Bone marrow (tissue), 2 donors: Measurements from ENCODE around the gene HSFX4.
"Not testable (repeated sequence)": the region's sequence is repeated elsewhere in the genome, so short reads cannot be mapped to it uniquely, and the experiment has no call there.

Experiments
- DNase-seq, 2 donors: peaks; one replicate each; lab custom pipeline; 2025; lab: John Stamatoyannopoulos, UW

Gene HSFX4, protein sequence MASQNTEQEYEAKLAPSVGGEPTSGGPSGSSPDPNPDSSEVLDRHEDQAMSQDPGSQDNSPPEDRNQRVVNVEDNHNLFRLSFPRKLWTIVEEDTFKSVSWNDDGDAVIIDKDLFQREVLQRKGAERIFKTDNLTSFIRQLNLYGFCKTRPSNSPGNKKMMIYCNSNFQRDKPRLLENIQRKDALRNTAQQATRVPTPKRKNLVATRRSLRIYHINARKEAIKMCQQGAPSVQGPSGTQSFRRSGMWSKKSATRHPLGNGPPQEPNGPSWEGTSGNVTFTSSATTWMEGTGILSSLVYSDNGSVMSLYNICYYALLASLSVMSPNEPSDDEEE

DNA sequence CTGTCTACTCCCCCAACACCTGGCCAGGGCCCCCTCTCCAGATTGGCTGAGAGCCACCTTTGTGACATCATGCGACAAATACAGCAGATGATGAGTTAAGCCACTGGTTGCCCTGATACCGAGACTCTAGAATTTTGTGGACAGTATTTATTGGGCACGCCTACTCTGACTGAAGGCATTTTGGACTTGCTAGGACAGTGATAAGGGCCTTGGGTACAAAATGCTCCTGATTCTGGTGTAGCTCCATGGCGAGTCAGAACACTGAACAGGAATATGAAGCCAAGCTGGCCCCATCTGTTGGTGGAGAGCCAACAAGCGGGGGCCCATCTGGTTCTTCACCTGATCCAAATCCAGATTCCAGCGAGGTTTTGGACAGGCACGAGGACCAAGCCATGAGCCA is at the start of gene HSFX4:
Gene HSFX4 (plus strand): TSS at position 174 of the 400 bp plus-strand sequence. CDS start 72 bp downstream, at position 246.
- DNase-seq, result not testable (repeated sequence)

DNA sequence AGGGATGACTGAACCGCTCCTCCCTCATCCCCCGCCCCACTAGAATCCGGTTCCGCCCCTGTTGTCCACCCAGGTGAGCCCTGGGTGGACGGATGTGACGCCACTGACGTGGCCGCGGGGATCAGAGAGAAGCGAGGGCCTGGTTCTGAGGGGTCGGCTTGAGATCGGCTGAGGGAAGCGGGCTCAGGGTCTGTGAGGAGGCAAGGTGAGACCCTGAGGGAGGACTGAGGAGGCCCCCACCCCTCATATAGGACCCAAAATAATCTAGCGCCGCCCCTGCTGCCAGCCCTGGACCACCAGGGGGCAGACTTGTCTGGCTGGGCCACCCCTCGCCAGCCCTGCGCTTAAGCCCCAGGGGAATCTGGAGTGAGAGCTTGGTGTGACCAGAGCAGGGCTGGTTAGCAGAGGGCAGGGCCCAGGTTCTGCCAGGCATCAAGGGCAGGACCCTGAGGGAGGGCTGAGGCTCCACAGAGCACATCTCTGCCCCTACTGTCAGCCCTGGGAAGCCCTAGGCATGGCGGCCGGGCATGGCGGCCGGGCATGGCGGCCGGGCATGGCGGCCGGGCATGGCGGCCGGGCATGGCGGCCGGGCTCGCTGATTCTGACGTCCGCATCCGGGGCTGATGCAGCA is 48.2 kb upstream of the HSFX4 start, which contains the start of gene MAGEA8:
Gene MAGEA8 (plus strand): TSS at position 103 of the 631 bp plus-strand sequence. CDS start 3,090 bp downstream, outside the sequence.
- DNase-seq, result no peak

DNA sequence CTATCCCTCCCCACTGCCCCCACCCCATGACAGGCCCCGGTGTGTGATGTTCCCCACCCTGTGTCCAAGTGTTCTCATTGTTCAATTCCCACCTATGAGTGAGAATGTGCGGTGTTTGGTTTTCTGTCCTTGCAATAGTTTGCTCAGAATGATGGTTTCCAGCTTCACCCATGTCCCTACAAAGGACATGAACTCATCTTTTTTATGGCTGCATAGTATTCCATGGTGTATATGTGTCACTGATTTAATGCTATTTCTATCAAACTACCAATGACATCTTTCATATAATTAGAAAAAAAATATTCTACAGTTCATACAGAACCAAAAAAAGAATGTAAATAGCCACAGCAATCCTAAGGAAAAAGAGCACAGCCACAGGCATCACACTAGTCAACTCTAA is 38.5 kb upstream of the HSFX4 start:
- not testable (repeated sequence) for DNase-seq

DNA sequence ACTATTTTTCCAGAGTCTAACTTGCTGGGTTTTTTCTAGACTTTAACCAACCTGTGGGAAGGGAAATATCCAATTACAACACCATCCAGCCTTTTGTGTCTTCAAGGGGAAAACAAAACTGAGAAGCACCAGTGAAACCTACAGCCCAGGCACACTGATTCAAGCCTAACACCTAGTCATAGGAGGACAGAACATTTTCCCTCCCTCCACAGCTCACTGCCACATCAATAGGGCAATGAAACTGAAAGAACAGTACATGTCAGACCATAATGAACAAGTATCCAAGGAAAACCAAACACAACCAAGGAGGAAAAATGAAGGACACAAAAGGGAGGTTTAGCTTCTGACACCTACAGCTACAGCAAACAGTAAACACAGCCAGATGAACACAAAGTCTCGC is 30.8 kb upstream of the HSFX4 start:
- DNase-seq, result no peak

DNA sequence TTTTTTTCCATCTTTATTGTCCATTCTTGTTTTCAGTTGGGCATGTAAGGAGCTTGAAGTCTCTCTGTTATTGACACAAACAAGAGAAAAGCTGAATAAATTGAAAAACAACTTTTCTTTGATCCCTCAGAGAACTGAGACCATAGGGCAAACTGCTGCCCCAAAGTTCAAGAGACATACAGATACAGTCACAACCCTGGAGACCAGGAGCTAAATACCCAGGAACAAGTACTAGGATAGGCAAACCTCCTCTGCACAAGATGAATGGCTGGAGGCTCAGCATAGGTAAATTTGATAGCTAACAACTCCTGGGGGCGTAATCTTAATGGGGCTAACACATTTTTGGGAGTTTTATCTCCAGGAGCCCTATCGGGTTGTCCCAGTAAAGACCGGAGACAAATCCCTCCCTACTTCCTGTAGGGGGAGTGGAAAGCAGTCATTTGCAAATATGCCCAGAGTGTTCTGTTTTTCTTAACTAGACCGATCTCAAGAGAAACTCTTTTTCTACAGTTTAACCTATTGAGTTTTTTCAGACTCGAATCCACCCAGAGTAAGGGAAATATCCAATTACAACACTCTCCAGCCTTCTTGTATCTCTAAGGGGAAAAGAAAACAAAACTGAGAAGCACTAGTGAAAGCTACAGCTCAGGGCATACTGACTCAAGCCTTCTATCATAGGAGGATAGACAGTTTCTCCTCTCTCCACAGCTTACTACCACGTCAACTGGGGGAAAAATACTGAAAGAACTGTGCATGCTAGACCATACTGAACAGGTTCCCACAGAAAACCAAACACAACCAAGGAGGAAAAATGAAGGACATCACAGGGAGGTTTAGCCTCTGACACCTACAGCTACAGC is 25.3 kb upstream of the HSFX4 start:
- DNase-seq, result no peak

DNA sequence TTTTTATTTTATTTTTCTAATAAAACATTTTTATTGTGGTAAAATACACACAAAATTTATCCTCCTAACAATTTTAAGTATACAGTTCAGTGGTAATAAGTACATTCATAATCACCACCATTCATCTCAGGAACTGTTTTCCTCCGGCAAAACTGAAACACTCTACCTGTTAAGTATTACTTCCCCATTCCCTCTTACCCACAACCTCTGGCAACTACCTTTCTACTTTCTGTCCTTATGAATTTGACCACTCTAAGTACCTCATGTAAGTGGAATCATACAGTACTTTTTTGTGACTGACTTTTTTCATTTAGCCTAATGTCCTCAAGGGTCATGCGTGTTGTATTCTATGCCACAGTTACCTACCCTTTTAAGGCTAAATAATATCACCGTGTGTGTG is 21.1 kb upstream of the HSFX4 start:
- DNase-seq, result no peak

DNA sequence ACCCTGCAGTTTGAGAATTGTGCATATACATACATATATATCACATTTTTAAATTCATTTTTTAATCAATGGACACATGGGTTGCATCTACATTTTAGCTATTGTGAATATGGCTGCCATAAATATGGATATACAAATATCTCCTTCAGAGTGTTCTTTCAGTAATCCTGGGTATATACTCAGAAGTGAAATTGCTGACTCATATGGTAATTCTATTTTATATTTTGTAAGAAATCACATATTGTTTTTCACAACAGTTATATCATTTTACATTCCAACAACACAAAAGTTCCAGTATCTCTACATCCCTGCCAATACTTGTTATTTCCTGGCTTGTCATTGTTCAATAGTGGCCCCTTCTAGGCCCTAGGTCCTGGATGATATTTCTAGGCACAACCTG is 20.6 kb upstream of the HSFX4 start:
- DNase-seq, result no peak

DNA sequence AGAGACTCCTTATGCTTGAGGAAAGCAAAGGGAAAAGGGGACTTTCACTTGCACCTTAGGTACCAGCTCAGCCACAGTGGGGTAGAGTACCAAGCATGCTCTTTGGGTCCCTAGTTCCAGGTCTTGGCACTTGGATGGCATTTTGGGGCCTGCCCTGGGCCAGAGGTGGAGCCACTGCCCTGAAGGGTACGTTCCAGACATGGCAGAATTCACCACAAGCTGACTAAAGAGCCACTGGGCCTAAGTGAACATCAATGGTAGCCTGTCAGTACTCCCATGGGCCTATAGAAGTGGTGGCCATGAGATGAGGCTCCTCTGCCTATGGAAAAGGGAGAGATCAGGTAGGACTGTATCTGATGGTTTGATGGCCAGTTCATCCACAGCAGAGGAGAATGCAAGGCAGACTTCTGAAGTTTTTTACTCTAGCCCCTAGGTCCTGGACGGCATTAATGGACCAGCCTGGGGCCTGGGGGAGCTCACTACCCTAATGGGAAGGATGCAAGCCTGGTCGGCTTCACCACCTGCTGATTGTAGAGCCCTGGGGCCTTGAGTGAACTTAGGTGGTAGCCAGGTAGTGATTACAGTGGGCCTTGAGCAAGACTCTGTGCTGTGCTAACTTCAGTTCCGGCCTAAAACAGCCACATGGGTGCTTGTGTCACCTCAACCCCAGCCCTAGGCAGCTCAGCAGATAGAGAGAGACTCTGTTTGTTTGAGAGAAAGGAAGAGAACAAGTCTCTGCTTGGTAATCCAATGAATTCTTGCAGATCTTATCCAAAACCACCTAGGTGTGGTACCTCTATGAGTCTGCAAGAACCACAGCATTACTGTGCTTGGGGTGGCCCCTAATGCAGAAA is 19.8 kb upstream of the HSFX4 start:
- no peak for DNase-seq

DNA sequence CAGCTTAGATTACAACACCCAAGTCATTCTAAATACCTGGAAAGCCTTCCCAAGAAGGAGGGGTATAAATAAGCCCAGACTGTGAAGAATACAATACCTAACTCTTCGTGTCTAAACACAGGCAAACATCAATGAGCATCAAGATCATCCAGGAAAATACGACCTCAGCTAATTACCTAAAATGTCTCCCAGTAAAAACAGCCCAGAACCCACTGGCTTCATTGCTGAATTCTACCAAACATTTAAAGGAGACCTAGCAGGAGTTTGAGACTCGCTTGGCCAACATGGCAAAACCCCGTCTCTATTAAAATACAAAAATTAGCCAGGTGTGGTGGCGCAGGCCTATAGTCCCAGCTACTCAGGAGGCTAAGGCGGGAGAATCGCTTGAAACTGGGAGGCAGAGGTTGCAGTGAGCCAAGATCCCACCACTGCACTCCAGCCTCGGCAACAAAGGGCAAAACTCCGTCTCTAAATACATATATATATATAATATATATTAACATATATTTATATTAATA is 19.1 kb upstream of the HSFX4 start:
- no peak for DNase-seq

DNA sequence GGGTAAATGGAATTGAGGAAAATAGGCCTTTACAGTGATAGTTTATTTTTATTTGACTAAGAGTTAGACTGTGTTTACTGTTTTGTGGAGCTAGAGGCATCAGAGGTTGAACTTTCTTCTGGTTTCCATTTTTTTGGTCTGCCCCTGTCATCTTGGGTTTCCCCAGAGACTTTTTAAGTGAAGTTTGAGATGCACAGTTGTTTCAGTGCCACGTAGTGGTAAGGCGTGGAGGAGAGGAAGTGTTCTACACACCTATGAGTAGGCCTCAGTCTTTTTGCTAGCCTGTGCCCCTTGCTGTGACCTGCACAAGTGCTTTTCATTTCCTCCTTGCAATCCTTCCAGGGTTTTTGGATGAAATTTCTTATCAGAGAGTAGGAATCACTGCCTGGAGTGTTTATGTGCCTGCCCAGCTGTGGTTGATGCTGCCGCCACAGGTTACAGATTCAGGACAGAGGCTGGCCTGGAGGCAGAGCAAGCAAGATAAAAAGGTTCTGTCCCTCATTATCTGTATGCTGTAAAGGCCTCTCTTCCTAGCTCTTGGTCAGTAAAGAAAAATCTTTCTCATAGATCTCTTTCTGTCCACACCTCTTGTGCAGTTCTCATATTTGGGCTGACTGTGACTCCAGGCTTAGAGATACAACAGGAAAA is 12.5 kb upstream of the HSFX4 start:
- DNase-seq, result no peak

DNA sequence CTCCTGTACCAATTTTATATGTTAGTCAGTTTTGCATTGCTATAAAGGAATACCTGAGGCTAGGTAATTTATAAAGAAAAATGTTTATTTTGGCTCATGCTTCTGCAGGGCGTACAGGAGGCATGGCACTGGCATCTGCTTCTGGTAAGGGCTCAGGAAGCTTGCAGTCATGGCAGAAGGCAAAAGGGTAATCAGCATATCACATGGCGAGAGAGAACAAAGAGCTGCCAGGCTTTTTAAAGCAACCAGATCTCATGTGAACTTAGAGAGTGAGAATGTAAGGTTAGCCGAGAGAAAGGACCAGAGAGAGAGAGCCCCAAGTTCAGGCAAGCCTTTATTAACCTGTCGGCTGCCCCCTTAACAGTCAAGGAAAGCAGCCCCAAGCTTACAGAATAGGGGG is 5.5 kb upstream of the HSFX4 start:
- DNase-seq, result not testable (repeated sequence)

DNA sequence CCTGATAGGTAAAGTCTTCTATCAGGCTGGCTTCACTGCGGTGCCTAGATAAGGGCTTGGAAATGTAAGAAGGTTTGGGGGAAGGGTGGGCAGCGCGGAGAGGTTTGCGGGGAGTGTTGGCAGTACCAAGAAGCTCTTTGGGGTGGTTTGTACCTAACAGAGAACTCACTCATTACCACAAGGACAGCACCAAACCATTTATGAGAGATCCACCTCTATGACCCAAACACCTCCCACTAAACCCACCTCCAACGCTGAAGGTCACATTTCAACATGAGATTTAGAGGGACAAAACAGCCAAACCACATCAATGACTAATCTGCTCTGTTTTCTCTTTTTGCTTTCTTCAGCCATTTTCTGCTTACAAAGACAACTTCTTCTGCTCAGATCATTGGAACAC is 4.9 kb upstream of the HSFX4 start:
- DNase-seq, result not testable (repeated sequence)

DNA sequence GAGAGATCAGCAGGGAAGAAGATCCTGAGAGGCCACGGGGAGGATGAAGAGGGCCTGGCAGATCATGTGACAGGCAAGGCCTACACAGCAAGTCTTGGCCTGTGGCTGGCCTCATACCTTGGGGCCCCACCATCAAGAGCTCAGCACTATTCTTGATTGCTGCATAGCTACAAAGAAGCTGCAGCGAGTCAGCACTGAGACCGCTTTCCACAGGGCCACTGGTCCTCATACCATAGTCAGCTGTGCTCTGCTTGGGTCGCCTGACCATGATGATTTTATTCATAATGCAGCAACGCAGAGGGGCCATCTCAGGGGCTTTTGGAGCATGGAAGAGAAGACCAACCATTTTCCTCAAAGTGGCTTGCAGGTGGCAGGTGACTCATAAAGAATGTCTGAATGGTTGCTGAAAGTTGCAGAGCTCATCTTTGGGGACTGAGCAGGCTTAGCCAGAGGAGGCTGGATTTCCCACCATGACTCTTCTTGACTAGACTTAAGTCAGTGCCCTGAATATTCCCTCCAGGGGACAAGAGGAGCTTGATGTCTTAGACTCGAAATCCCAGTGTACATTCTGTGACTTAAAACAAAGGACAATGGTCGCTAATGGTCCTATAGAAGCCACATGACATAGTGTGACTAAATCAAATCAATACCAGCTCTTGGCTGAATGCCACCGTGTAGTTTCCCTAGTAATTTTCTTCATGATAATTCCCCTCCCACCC is 2.0 kb upstream of the HSFX4 start:
- not testable (repeated sequence) for DNase-seq

DNA sequence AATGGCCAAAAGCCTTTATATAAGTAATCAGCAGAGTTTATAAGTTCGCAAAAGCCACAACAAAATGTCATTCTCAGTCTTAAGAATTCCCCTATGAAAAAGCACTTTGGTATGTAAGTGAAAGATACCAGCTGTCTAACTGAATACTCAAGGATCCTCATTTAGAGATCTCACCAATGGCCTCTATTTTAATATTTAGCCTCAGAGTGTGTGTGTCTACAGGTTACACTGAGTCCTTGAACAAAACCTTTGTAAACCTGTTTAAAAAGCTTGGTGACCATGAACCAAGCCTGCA is 1.5 kb upstream of the HSFX4 start:
- not testable (repeated sequence) for DNase-seq

DNA sequence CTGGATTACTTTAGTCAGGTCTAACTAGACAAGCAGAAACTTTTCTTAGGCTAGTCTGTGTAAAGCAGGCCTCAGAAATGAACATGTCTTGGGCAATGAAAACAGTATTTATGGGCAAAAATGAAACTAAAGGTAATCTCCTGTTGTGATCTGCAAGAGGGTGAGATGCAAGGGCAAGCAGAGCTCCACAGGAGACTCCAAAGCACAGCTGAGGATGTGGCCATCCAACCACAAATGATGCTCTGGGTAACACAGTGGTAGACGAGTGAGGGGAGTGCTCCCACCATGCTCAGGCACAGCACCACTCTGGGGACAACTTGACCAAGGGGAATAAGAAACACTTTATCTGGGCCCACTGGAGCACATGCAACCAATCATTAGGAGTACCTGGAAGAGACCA is 738 bp upstream of the HSFX4 start:
- DNase-seq, result not testable (repeated sequence)

DNA sequence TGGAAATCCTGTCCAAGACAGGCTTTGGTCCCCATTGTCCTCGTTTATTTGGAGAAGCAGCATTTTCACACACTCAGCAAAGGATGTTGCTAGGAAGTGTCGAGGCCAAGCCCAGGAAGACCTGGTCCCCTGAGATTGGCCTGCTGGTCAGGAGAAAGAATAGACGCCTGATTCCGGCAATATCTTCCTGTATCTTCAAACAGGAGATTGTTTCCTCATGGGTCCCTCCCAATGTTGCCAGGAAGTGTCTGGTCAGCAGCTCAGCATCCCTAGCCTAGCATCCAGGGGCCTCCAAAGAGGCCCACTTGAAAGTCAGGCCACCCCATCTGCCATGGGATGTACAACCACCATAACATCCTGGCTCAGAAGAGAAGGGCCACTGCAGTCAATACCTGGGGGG is 2.0 kb downstream of the HSFX4 start:
- not testable (repeated sequence) for DNase-seq

DNA sequence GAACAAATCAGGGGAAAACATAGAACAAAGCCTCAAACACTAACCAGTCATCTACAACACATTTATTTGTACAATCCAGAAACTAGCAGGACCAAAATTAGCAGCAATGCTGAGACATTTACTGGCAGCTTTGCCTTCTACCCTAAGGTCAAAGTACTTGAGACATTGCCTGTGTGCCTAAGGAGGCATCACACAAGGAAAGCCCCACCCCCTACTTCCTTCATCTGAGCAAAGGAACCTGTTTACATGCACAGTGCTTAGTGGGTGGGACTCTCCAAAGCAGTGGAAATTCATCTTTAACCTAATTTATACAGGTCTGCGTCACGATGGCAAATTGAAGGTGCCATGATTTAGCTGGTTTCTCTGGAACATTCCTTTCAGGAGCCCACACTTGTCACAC is 2.8 kb downstream of the HSFX4 start:
- not testable (repeated sequence) for DNase-seq

DNA sequence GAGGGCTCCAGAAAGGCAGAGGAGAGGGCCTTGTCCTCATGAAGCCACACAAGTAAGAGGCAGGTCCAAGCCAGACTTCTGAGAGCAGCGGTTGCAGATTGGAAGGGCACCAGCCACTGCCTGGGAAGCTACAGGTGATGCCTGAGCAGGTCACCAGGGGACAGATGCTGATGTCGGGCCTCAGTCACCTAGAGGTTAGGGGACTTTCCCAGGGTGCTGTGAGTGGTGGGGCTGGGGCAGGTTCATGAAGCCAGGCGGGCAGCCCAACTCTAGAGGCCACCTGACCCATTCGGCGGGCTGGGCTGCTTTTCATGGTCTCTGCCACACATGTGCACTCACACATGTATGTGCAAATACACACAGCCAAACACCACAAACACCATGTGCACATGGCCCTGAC is 3.6 kb downstream of the HSFX4 start:
- DNase-seq, result not testable (repeated sequence)

DNA sequence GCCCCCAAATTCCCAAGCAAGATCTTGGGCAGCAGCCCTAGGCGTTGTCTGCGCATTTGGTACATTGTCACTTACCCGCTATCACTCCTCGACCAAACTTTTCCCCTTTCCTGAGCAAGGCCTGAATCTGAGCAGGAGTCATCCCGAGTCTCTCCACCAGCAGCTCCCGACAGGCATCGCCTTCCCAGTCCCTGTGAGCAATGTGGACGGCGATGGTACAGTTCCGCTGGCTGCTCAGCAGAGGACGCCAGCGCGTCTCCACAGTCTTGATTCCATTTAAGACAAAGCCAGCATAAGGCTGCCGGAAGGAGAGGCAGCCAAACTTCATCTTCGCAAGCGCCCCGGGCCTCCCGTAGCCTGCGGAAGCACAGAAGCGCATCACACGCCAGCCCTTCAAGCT is 4.2 kb downstream of the HSFX4 start:
- DNase-seq, result not testable (repeated sequence)

DNA sequence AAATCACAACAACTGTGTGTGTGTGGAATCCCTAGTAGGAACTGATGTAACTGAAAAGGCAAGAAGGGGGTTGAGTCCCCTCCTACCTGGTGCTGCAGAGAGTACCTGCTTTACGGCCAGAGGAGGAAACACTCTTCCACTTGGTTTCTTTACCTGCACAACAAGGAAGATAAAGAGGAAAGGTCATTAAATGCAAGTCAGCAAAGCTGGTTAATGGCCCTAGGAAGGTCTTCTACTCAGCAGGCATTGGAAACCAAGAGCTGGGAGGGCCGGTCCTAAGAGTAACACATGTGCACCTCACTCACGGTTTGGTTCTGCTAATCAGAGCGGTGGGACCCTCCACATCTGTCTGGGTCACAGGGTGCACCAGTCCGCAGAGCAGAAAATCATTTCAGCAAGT is 8.0 kb downstream of the HSFX4 start:
- DNase-seq, result not testable (repeated sequence)
